Muscle of leg (tissue), 11 donors: ENCODE measurements around the gene ARMC9. TPM values are rescaled to one million over a fixed set of nuclear protein-coding genes. Genes with fewer than 3 reads are reported as not detected.

Source experiments
- DNase-seq: peaks from one replicate; pipeline ENCODE4 v3.0.0; 2013
- H3K27ac ChIP-seq: one replicate; pipeline ENCODE4 v1.5.1; 2013; ENCODE audit warnings: mild to moderate bottlenecking, low read length, control low read depth
- H3K27me3 ChIP-seq: one replicate; pipeline ENCODE4 v1.6.1; 2013; ENCODE audit warnings: low read length; ENCODE audit not compliant: control insufficient read depth, insufficient read depth
- H3K36me3 ChIP-seq: one replicate; pipeline ENCODE4 v1.6.1; 2013; ENCODE audit warnings: low read length; ENCODE audit not compliant: control insufficient read depth, insufficient read depth
- H3K4me1 ChIP-seq: one replicate; pipeline ENCODE4 v1.6.1; 2013; ENCODE audit warnings: low read length; ENCODE audit not compliant: control insufficient read depth, insufficient read depth
- H3K4me3 ChIP-seq: one replicate; pipeline ENCODE4 v1.5.1; 2013; ENCODE audit warnings: low read length, control low read depth
- H3K9me3 ChIP-seq: replicated peaks from 2 replicates; pipeline ENCODE4 v1.6.1; 2013; ENCODE audit warnings: low read depth, low read length; ENCODE audit not compliant: control insufficient read depth
- WGBS: methylation state at CpG from one replicate; pipeline ENCODE4 v1.1.5; 2013; ENCODE audit warnings: missing lambda C conversion rate; ENCODE audit not compliant: insufficient coverage; 5-methylcytosine and 5-hydroxymethylcytosine counted together
- polyA plus RNA-seq, 8 donors: library from polyadenylated mRNA; unstranded; fragments of 120-200 nt; gene quantifications; one replicate each; pipeline versions ENCODE4 v1.2.1 to v1.2.3, GENCODE V29; 2013; ENCODE audit warnings: inconsistent platforms in 1 of 8, low replicate concordance in 1 of 8; ENCODE audit not compliant: insufficient read length in 8 of 8, insufficient read depth in 1 of 8
- total RNA-seq: library from RNA; stranded (reverse); fragments of 120-200 nt; gene quantifications from one replicate; pipeline ENCODE4 v1.2.4, GENCODE V29; 2013

The ARMC9 gene
- total and polyA plus RNA-seq, 9 donors: 3.6 to 9.4 (median 5.3) TPM

- DNase-seq: no peak
- H3K9me3 ChIP-seq: no peaks in the 10 kb centered on the region
- peaks cover 10% of the 10 kb centered on the region for H3K27me3 ChIP-seq
- H3K4me3 ChIP-seq: no peak overlapping the region
- no peaks in the 10 kb centered on the region for H3K36me3 ChIP-seq
- 38% methylated on average over 8 of the region's 8 CpGs for WGBS
- H3K27ac ChIP-seq: no peak overlapping the region
- H3K4me1 ChIP-seq: peaks cover 5% of the 10 kb centered on the region
Observed at GRCh38 chr2:231376857-231377256, 178.4 kb downstream of the ARMC9 start.

- peaks cover 5% of the 10 kb centered on the region for H3K4me1 ChIP-seq
- WGBS: 64% methylated on average over 7 of the region's 13 CpGs
- H3K27ac ChIP-seq: no peak overlapping the region
- no peaks in the 10 kb centered on the region for H3K9me3 ChIP-seq
- no peaks in the 10 kb centered on the region for H3K36me3 ChIP-seq
- H3K4me3 ChIP-seq: no peak overlapping the region
- H3K27me3 ChIP-seq: peaks cover 10% of the 10 kb centered on the region
- no peak for DNase-seq
Observed at GRCh38 chr2:231378026-231378722, 179.7 kb downstream of the ARMC9 start.

- Histone ChIP-seq H3K27ac (no peak overlapping the region), H3K4me1 (peaks cover 5% of the 10 kb centered on the region), H3K9me3 (peaks cover under 1% of the 10 kb centered on the region), H3K4me3 (no peak overlapping the region), H3K36me3 (no peaks in the 10 kb centered on the region), H3K27me3 (peaks cover 10% of the 10 kb centered on the region)
- 92% methylated on average over 15 of the region's 21 CpGs for WGBS
- DNase-seq: no peak
Observed at GRCh38 chr2:231379266-231380215, 181.1 kb downstream of the ARMC9 start.

- Histone ChIP-seq H3K27me3 (peaks cover 10% of the 10 kb centered on the region), H3K27ac (no peak overlapping the region), H3K9me3 (peaks cover 5% of the 10 kb centered on the region), H3K4me3 (no peak overlapping the region), H3K4me1 (peaks cover 5% of the 10 kb centered on the region), H3K36me3 (no peaks in the 10 kb centered on the region)
- 84% methylated on average over 5 of the region's 10 CpGs for WGBS
- no peak for DNase-seq
Observed at GRCh38 chr2:231380307-231380706, 181.9 kb downstream of the ARMC9 start.

GRCh38 chr2:231380991-231381847 lies 182.8 kb downstream of the ARMC9 start:
- Histone ChIP-seq H3K9me3 (peaks cover 5% of the 10 kb centered on the region), H3K4me1 (peaks cover 5% of the 10 kb centered on the region), H3K36me3 (no peaks in the 10 kb centered on the region), H3K27me3 (peaks cover 7% of the 10 kb centered on the region), H3K27ac (no peak overlapping the region), H3K4me3 (no peak overlapping the region)
- DNase-seq: no peak
- WGBS: 87% methylated on average over 4 of the region's 5 CpGs

- Histone ChIP-seq H3K9me3 (peaks cover 5% of the 10 kb centered on the region), H3K27ac (no peak overlapping the region), H3K36me3 (no peaks in the 10 kb centered on the region), H3K27me3 (peaks cover 2% of the 10 kb centered on the region), H3K4me3 (no peak overlapping the region), H3K4me1 (peaks cover 5% of the 10 kb centered on the region)
- DNase-seq: no peak
- WGBS: 92% methylated on average over 7 of the region's 8 CpGs
Observed at GRCh38 chr2:231382116-231382515, 183.7 kb downstream of the ARMC9 start.

- Histone ChIP-seq H3K27me3 (no peaks in the 10 kb centered on the region), H3K4me3 (no peak overlapping the region), H3K9me3 (peaks cover 5% of the 10 kb centered on the region), H3K36me3 (no peaks in the 10 kb centered on the region), H3K27ac (no peak overlapping the region), H3K4me1 (peaks cover 8% of the 10 kb centered on the region)
- WGBS: 50% methylated on average over 6 of the region's 15 CpGs
- no peak for DNase-seq
Observed at GRCh38 chr2:231383416-231384108, 185.1 kb downstream of the ARMC9 start.

GRCh38 chr2:231384109-231384435 lies 185.6 kb downstream of the ARMC9 start:
- Histone ChIP-seq H3K36me3 (no peaks in the 10 kb centered on the region), H3K4me3 (no peak overlapping the region), H3K27me3 (no peaks in the 10 kb centered on the region), H3K4me1 (peaks cover 12% of the 10 kb centered on the region), H3K9me3 (peaks cover 5% of the 10 kb centered on the region), H3K27ac (no peak overlapping the region)
- no CpG with 5 or more reads among the region's 2 CpGs for WGBS
- no peak for DNase-seq

- no CpG with 5 or more reads among the region's 2 CpGs for WGBS
- Histone ChIP-seq H3K27ac (no peak overlapping the region), H3K4me1 (peaks cover 14% of the 10 kb centered on the region), H3K36me3 (no peaks in the 10 kb centered on the region), H3K9me3 (peaks cover 5% of the 10 kb centered on the region), H3K4me3 (no peak overlapping the region), H3K27me3 (no peaks in the 10 kb centered on the region)
- no peak for DNase-seq
Observed at GRCh38 chr2:231384970-231385369, 186.5 kb downstream of the ARMC9 start.
